Right hindlimb (tissue), 1 donor: ENCODE data around the gene SCD5.

Experiments used
- DNase-seq: peaks from one replicate; pipeline ENCODE4 v3.0.0-alpha.2; 2018

Gene SCD5

GRCh38 chr4:82623121-82623683 is 175.4 kb downstream of the SCD5 start:
- no peak for DNase-seq

- DNase-seq: no peak
These were observed 177.3 kb downstream of the SCD5 start for GRCh38 chr4:82621251-82621650.

GRCh38 chr4:82620126-82620735 is 178.4 kb downstream of the SCD5 start:
- no peak for DNase-seq

- DNase-seq: no peak
These were observed 180.4 kb downstream of the SCD5 start for GRCh38 chr4:82618103-82618720.

- DNase-seq: no peak
These were observed 183.7 kb downstream of the SCD5 start for GRCh38 chr4:82614838-82615449.

GRCh38 chr4:82613121-82613520 is 185.5 kb downstream of the SCD5 start:
- no peak for DNase-seq

- DNase-seq: no peak
These were observed 186.6 kb downstream of the SCD5 start for GRCh38 chr4:82611982-82612381.

- no peak for DNase-seq
These were observed 187.1 kb downstream of the SCD5 start for GRCh38 chr4:82611527-82611926.

- no peak for DNase-seq
These were observed 188.6 kb downstream of the SCD5 start for GRCh38 chr4:82610041-82610440.

- no peak for DNase-seq
These were observed 192.0 kb downstream of the SCD5 start for GRCh38 chr4:82606622-82607021.

GRCh38 chr4:82604522-82604921 is 194.1 kb downstream of the SCD5 start:
- no peak for DNase-seq

GRCh38 chr4:82601242-82602015 is 197.2 kb downstream of the SCD5 start:
- no peak for DNase-seq

- DNase-seq: no peak
These were observed 199.3 kb downstream of the SCD5 start for GRCh38 chr4:82599336-82599735.

GRCh38 chr4:82594456-82594855 is 204.1 kb downstream of the SCD5 start:
- no peak for DNase-seq

GRCh38 chr4:82593411-82593810 is 205.2 kb downstream of the SCD5 start:
- DNase-seq: no peak

- DNase-seq: no peak
These were observed 206.0 kb downstream of the SCD5 start for GRCh38 chr4:82592639-82593038.

GRCh38 chr4:82591592-82591991 is 207.0 kb downstream of the SCD5 start:
- no peak for DNase-seq

GRCh38 chr4:82589756-82590155 is 208.8 kb downstream of the SCD5 start:
- no peak for DNase-seq

- no peak for DNase-seq
These were observed 209.8 kb downstream of the SCD5 start for GRCh38 chr4:82588771-82589270.

GRCh38 chr4:82587826-82588540 is 210.6 kb downstream of the SCD5 start:
- DNase-seq: no peak

GRCh38 chr4:82585690-82586435 is 212.7 kb downstream of the SCD5 start:
- DNase-seq: no peak

- no peak for DNase-seq
These were observed 213.7 kb downstream of the SCD5 start for GRCh38 chr4:82584931-82585330.
